Keratinocyte (primary cell): ENCODE results near the gene HOXD4. TPM values are rescaled to one million over a fixed set of nuclear protein-coding genes. Genes with fewer than 3 reads are reported as not detected.

Experiments used
- DNase-seq: peaks from one replicate; pipeline ENCODE4 v3.0.0-alpha.2; 2011; ENCODE audit warnings: low read depth, missing footprints, low spot score
- FAIRE-seq: peaks from 2 replicates; lab custom pipeline; 2011; peaks lifted over from hg19 to GRCh38; lab: Jason Lieb, UNC
- H2AFZ ChIP-seq: 2 replicates; pipeline ENCODE4 v1.6.0; 2012; ENCODE audit warnings: low read length, control low read depth, inconsistent platforms; ENCODE audit not compliant: control insufficient read depth
- H3K27ac ChIP-seq: 2 replicates; pipeline ENCODE4 v1.5.1; 2011; ENCODE audit warnings: low read length; ENCODE audit not compliant: control insufficient read depth, insufficient read depth
- H3K27me3 ChIP-seq: 3 replicates; pipeline ENCODE4 v1.6.0; 2011; ENCODE audit warnings: low read length; ENCODE audit not compliant: control insufficient read depth, insufficient read depth; ENCODE audit errors: extremely low read depth
- H3K36me3 ChIP-seq, 2 experiments: 2 replicates in 1 of 2; 3 replicates in 1 of 2; pipeline ENCODE4 v1.5.1; 2011; ENCODE audit warnings: low read length in 2 of 2, mild to moderate bottlenecking in 1 of 2; ENCODE audit not compliant: control insufficient read depth in 2 of 2, insufficient read depth in 2 of 2; ENCODE audit errors: extremely low read depth in 1 of 2
- H3K4me1 ChIP-seq: 3 replicates; pipeline ENCODE4 v1.5.1; 2011; ENCODE audit warnings: low read length; ENCODE audit not compliant: control insufficient read depth, insufficient read depth; ENCODE audit errors: extremely low read depth
- H3K4me2 ChIP-seq: 3 replicates; pipeline ENCODE4 v1.6.0; 2011; ENCODE audit warnings: low read depth, low read length; ENCODE audit not compliant: control insufficient read depth, insufficient read depth; ENCODE audit errors: extremely low read depth
- H3K4me3 ChIP-seq, 3 experiments: fragments of 200-600 bp in 1 of 3; sonication (generic) in 1 of 3; 2 replicates in 2 of 3; 3 replicates in 1 of 3; pipeline ENCODE4 v1.5.1; 2011 to 2016; ENCODE audit warnings: low read length in 3 of 3, mild to moderate bottlenecking in 3 of 3, control low read depth in 2 of 3, inconsistent platforms in 1 of 3, low read depth in 1 of 3, mixed read lengths in 1 of 3, mixed run types in 1 of 3, moderate library complexity in 1 of 3; ENCODE audit not compliant: control insufficient read depth in 2 of 3, insufficient read depth in 2 of 3; ENCODE audit errors: extremely low read depth in 1 of 3
- H3K79me2 ChIP-seq: 2 replicates; pipeline ENCODE4 v1.6.0; 2012; ENCODE audit warnings: low read length; ENCODE audit not compliant: control insufficient read depth, insufficient read depth
- H3K9ac ChIP-seq: 3 replicates; pipeline ENCODE4 v1.6.0; 2011; ENCODE audit warnings: low read length; ENCODE audit not compliant: control insufficient read depth, insufficient read depth; ENCODE audit errors: extremely low read depth
- H3K9me1 ChIP-seq: 3 replicates; pipeline ENCODE4 v1.6.0; 2011; ENCODE audit warnings: low read length; ENCODE audit not compliant: control insufficient read depth, insufficient read depth; ENCODE audit errors: extremely low read depth
- H3K9me3 ChIP-seq: 2 replicates; pipeline ENCODE4 v1.5.1; 2012; ENCODE audit warnings: low read depth, low read length; ENCODE audit not compliant: control insufficient read depth
- H4K20me1 ChIP-seq: 3 replicates; pipeline ENCODE4 v1.6.0; 2011; ENCODE audit warnings: low read length; ENCODE audit not compliant: control insufficient read depth, insufficient read depth; ENCODE audit errors: extremely low read depth
- CTCF ChIP-seq, 3 experiments: IDR thresholded peaks in 1 of 3; conservative IDR thresholded peaks in 1 of 3; optimal IDR thresholded peaks in 1 of 3; 2 replicates in 2 of 3; 3 replicates in 1 of 3; pipeline versions ENCODE3 to v1.5.1; 2011; ENCODE audit warnings: low read length in 3 of 3, mild to moderate bottlenecking in 3 of 3, moderate library complexity in 2 of 3, control low read depth in 1 of 3, inconsistent platforms in 1 of 3; ENCODE audit not compliant: insufficient read depth in 2 of 3; ENCODE audit errors: extremely low read depth in 1 of 3
- EZH2 ChIP-seq: IDR thresholded peaks from one replicate; pipeline ENCODE4 v1.6.1; 2012; ENCODE audit warnings: inconsistent platforms, mild to moderate bottlenecking, low read length, moderate library complexity
- dilution Hi-C: fragments of 300-500 bp; cut with MboI; formaldehyde crosslinking; loops from one replicate; pipeline ENCODE4 v1.7.0; 2020; ENCODE audit warnings: low sequenced_read_pairs; ENCODE audit not compliant: extremely low pct_ligation_motif_present
- polyA plus RNA-seq, 5 experiments: library from polyadenylated mRNA; depleted of rRNA in 3 of 5; stranded (reverse) in 3 of 5; stranded (forward) in 1 of 5; unstranded in 1 of 5; fragments of >200 nt; gene quantifications; 1 replicate in 1 of 5; 2 replicates in 3 of 5; 3 replicates in 1 of 5; pipeline versions ENCODE4 v1.2.1 to v1.2.3, GENCODE V29; 2011 to 2012; ENCODE audit warnings: missing spikeins in 2 of 5, low read depth in 1 of 5, low replicate concordance in 1 of 5

The HOXD4 gene
- polyA plus RNA-seq, 1 donor (not counting 4 experiments of a cell fraction or from before 2014, with no cell fraction given), result not detected

- no peak overlapping the region for H3K27ac ChIP-seq
- no peak for FAIRE-seq
- no peaks in the 10 kb centered on the region for H3K79me2 ChIP-seq
- H2AFZ ChIP-seq, result no peak overlapping the region
- TF ChIP-seq EZH2 (peak; percentile 2), CTCF (optimal IDR thresholded peaks at IDR 0.05 in 1 of 3, IDR thresholded peaks at IDR 0.05 in 1 of 3, conservative IDR thresholded peaks at IDR 0.05 in 1 of 3; ENCODE audit: extremely low read depth in 1 of 3, insufficient read depth in 2 of 3, low read length in 3 of 3) (no peak)
- dilution Hi-C loops, result no loop called here
- no peak overlapping the region for H3K4me2 ChIP-seq
- DNase-seq, result no peak
- no peak overlapping the region for H3K9ac ChIP-seq
- no peak overlapping the region for H3K4me3 ChIP-seq
- peaks cover 95% of the 10 kb centered on the region for H3K27me3 ChIP-seq
- H4K20me1 ChIP-seq, result peaks cover 2% of the 10 kb centered on the region
- H3K36me3 ChIP-seq, result no peaks in the 10 kb centered on the region
- H3K4me1 ChIP-seq, result peaks cover 2% of the 10 kb centered on the region
- no peaks in the 10 kb centered on the region for H3K9me3 ChIP-seq
- no peaks in the 10 kb centered on the region for H3K9me1 ChIP-seq
Measured at GRCh38 chr2:176110415-176111308, 40.7 kb upstream of the HOXD4 start.

- no peak for FAIRE-seq
- Histone ChIP-seq H3K9ac (no peak overlapping the region), H3K79me2 (no peaks in the 10 kb centered on the region), H3K36me3 (no peaks in the 10 kb centered on the region), H3K4me3 (no peak overlapping the region), H3K9me1 (no peaks in the 10 kb centered on the region), H3K9me3 (no peaks in the 10 kb centered on the region), H3K27me3 (peaks cover 95% of the 10 kb centered on the region), H3K4me2 (no peak overlapping the region), H2AFZ (no peak overlapping the region), H4K20me1 (peaks cover 2% of the 10 kb centered on the region), H3K27ac (no peak overlapping the region), H3K4me1 (peaks cover 2% of the 10 kb centered on the region)
- TF ChIP-seq EZH2 (no peak), CTCF (optimal IDR thresholded peaks at IDR 0.05 in 1 of 3, IDR thresholded peaks at IDR 0.05 in 1 of 3, conservative IDR thresholded peaks at IDR 0.05 in 1 of 3; ENCODE audit: extremely low read depth in 1 of 3, insufficient read depth in 2 of 3, low read length in 3 of 3) (peak; percentile 55 to 83 (median 75))
- DNase-seq, result no peak
- dilution Hi-C loops, result no loop called here
Measured at GRCh38 chr2:176111309-176111663, 40.1 kb upstream of the HOXD4 start.
